OCI-LY1 (cell line): Measurements from ENCODE around the gene C3orf80.

Experiments
- H2AFZ ChIP-seq: fragments of 200-600 bp; sonication (generic), shearing (Covaris generic); 2 replicates; pipeline ENCODE4 v1.6.0; 2014; ENCODE audit warnings: antibody characterized with exemption, mild to moderate bottlenecking, low read length
- H3F3A ChIP-seq: fragments of 200-600 bp; sonication (generic), shearing (Covaris generic); 2 replicates; pipeline ENCODE4 v1.6.0; 2014; ENCODE audit warnings: mild to moderate bottlenecking, antibody characterized with exemption, low read length, moderate library complexity; ENCODE audit not compliant: insufficient read depth
- H3K27ac ChIP-seq: fragments of 200-600 bp; sonication (generic); 2 replicates; pipeline ENCODE4 v1.5.1; 2014; ENCODE audit warnings: low read length, mixed run types, mild to moderate bottlenecking, low read depth; ENCODE audit not compliant: poor library complexity, severe bottlenecking
- H3K27me3 ChIP-seq: fragments of 200-600 bp; sonication (generic); 2 replicates; pipeline ENCODE4 v1.6.0; 2014; ENCODE audit warnings: antibody characterized with exemption, mild to moderate bottlenecking, low read length, moderate library complexity; ENCODE audit not compliant: insufficient read depth
- H3K36me3 ChIP-seq: fragments of 200-600 bp; sonication (generic); 2 replicates; pipeline ENCODE4 v1.6.1; 2014; ENCODE audit warnings: mild to moderate bottlenecking, antibody characterized with exemption, low read length, moderate library complexity, mixed read lengths; ENCODE audit not compliant: insufficient read depth
- H3K4me1 ChIP-seq: fragments of 200-600 bp; sonication (generic); 2 replicates; pipeline ENCODE4 v1.5.1; 2014; ENCODE audit warnings: mild to moderate bottlenecking, low read length, moderate library complexity; ENCODE audit not compliant: insufficient read depth, severe bottlenecking
- H3K4me2 ChIP-seq: fragments of 200-600 bp; sonication (generic), shearing (Covaris generic); 2 replicates; pipeline ENCODE4 v1.6.1; 2014; ENCODE audit warnings: low read length
- H3K4me3 ChIP-seq: fragments of 200-600 bp; sonication (generic); 2 replicates; pipeline ENCODE4 v1.5.1; 2014; ENCODE audit warnings: low read length, low read depth, mild to moderate bottlenecking, mixed read lengths; ENCODE audit not compliant: poor library complexity, severe bottlenecking
- H3K79me2 ChIP-seq: fragments of 200-600 bp; shearing (Covaris generic); 2 replicates; pipeline ENCODE4 v1.6.1; 2016; ENCODE audit warnings: mixed run types, low read length, mixed read lengths; ENCODE audit not compliant: insufficient read depth
- H3K9ac ChIP-seq: fragments of 200-600 bp; sonication (generic), shearing (Covaris generic); 2 replicates; pipeline ENCODE4 v1.6.1; 2014; ENCODE audit warnings: mild to moderate bottlenecking, low read length, mixed read lengths
- H3K9me2 ChIP-seq: fragments of 200-600 bp; sonication (generic), shearing (Covaris generic); 2 replicates; pipeline ENCODE4 v1.6.1; 2014; ENCODE audit warnings: low read depth, mild to moderate bottlenecking, low read length, mixed read lengths
- H3K9me3 ChIP-seq: fragments of 200-600 bp; shearing (Covaris generic); 2 replicates; pipeline ENCODE4 v1.6.1; 2014; ENCODE audit warnings: low read length, mixed read lengths
- H4K20me1 ChIP-seq: fragments of 200-600 bp; sonication (generic), shearing (Covaris generic); 2 replicates; pipeline ENCODE4 v1.6.0; 2016; ENCODE audit warnings: mild to moderate bottlenecking, low read length; ENCODE audit not compliant: insufficient read depth
- EZH2 ChIP-seq: fragments of 200-600 bp; sonication (generic), shearing (Covaris generic); IDR thresholded peaks from 2 replicates; pipeline ENCODE4 v1.8.0; 2017; ENCODE audit warnings: borderline replicate concordance, mixed run types, mild to moderate bottlenecking, antibody characterized with exemption, low read length, moderate library complexity, mixed read lengths
- TF ChIP-seq, protein P1 (sequence below): fragments of 200-600 bp; sonication (generic), shearing (Covaris generic); IDR thresholded peaks from 2 replicates; pipeline ENCODE4 v1.5.1; 2017; ENCODE audit warnings: mild to moderate bottlenecking, antibody characterized with exemption, low read length, moderate library complexity, mixed read lengths

C3orf80 gene

GRCh38 chr3:160259589-160259988 is 34.4 kb downstream of the C3orf80 start:
- Histone ChIP-seq H3K4me3 (no peak overlapping the region), H3K9me2 (no peaks in the 10 kb centered on the region), H3K9me3 (no peaks in the 10 kb centered on the region), H2AFZ (no peak overlapping the region), H3K36me3 (no peaks in the 10 kb centered on the region), H3K9ac (no peak overlapping the region), H4K20me1 (no peaks in the 10 kb centered on the region), H3K4me2 (no peak overlapping the region), H3F3A (no peaks in the 10 kb centered on the region), H3K27ac (no peak overlapping the region), H3K79me2 (no peaks in the 10 kb centered on the region), H3K27me3 (no peaks in the 10 kb centered on the region), H3K4me1 (no peaks in the 10 kb centered on the region)
- TF ChIP-seq, protein P1, sequence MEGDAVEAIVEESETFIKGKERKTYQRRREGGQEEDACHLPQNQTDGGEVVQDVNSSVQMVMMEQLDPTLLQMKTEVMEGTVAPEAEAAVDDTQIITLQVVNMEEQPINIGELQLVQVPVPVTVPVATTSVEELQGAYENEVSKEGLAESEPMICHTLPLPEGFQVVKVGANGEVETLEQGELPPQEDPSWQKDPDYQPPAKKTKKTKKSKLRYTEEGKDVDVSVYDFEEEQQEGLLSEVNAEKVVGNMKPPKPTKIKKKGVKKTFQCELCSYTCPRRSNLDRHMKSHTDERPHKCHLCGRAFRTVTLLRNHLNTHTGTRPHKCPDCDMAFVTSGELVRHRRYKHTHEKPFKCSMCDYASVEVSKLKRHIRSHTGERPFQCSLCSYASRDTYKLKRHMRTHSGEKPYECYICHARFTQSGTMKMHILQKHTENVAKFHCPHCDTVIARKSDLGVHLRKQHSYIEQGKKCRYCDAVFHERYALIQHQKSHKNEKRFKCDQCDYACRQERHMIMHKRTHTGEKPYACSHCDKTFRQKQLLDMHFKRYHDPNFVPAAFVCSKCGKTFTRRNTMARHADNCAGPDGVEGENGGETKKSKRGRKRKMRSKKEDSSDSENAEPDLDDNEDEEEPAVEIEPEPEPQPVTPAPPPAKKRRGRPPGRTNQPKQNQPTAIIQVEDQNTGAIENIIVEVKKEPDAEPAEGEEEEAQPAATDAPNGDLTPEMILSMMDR: no peak
- TF ChIP-seq EZH2: no peak

- Histone ChIP-seq H3K79me2 (no peaks in the 10 kb centered on the region), H3F3A (no peaks in the 10 kb centered on the region; the same call in 1 of the 2 replicates), H3K4me3 (no peak overlapping the region), H2AFZ (no peak overlapping the region), H3K27ac (no peak overlapping the region), H4K20me1 (no peaks in the 10 kb centered on the region), H3K36me3 (no peaks in the 10 kb centered on the region), H3K27me3 (no peaks in the 10 kb centered on the region), H3K4me1 (no peaks in the 10 kb centered on the region), H3K9me2 (no peaks in the 10 kb centered on the region), H3K4me2 (no peak overlapping the region), H3K9ac (no peak overlapping the region), H3K9me3 (no peaks in the 10 kb centered on the region)
- TF ChIP-seq, protein P1: no peak
- no peak for TF ChIP-seq EZH2
Observed at GRCh38 chr3:160260587-160261270, 35.5 kb downstream of the C3orf80 start.

GRCh38 chr3:160265088-160265487 is 39.9 kb downstream of the C3orf80 start:
- no peak overlapping the region for H3K4me2 ChIP-seq
- no peak overlapping the region for H2AFZ ChIP-seq
- H3K27me3 ChIP-seq: no peaks in the 10 kb centered on the region
- no peaks in the 10 kb centered on the region for H3K9me2 ChIP-seq
- H3K4me3 ChIP-seq: no peak overlapping the region
- H3K36me3 ChIP-seq: no peaks in the 10 kb centered on the region
- TF ChIP-seq EZH2: no peak
- TF ChIP-seq, protein P1: no peak
- H3K79me2 ChIP-seq: no peaks in the 10 kb centered on the region
- no peaks in the 10 kb centered on the region; the same call in 1 of the 2 replicates for H3F3A ChIP-seq
- no peak overlapping the region for H3K9ac ChIP-seq
- no peak overlapping the region for H3K27ac ChIP-seq
- no peaks in the 10 kb centered on the region for H4K20me1 ChIP-seq
- no peaks in the 10 kb centered on the region for H3K9me3 ChIP-seq
- H3K4me1 ChIP-seq: no peaks in the 10 kb centered on the region
